GM19238 (cell line): ENCODE measurements around the gene AFAP1.

Experiments used
- DNase-seq: peaks from one replicate; pipeline ENCODE4 v3.0.0; 2011; ENCODE audit warnings: low spot score; ENCODE audit not compliant: insufficient read length

AFAP1 gene

DNA sequence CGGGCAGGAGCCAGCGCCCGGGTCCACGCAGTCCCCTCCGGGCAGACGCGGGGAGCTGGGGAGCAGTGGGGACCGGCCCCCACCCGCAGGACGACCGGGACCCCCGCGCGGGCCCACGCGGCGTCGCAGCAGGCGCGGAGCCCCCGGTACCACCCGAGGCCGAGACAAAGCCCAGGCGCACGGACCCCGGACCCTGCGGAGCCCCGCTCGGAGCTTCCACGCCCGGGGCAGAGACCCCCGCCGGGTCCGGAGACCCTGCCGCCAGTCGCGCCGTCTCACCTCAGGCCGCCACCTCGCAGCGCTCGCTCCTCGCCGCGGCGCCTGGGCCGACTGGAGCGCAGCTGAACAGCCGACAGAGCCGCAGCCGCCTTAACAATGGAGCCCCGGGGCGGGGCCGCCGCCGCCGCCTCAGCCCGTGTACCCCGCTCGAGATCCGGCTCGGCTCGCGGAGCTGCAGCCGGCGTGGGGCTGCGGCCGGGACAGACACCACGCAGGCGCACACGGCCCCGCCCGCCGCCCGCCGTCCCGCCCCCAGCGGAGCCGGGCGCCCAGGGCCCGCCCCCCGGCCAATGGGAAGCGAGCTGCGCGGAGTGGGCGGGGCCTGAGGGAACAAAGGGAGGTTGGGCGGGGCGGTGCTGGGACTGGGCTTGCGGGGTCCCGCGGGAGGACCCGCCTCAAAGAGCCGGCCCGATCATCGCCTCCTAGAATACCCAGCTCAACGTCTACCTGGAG lies at the start of gene AFAP1:
AFAP1 (minus strand) TSS at position 485 of the 732 bp plus-strand sequence. CDS start 67,783 bp downstream, outside the sequence.
- peak; percentile 94 for DNase-seq

GRCh38 chr4:7988437-7988836 lies 48.8 kb upstream of the AFAP1 start:
- no peak for DNase-seq

GRCh38 chr4:7987148-7987989 lies 47.7 kb upstream of the AFAP1 start:
- DNase-seq: peak; percentile 72

DNA sequence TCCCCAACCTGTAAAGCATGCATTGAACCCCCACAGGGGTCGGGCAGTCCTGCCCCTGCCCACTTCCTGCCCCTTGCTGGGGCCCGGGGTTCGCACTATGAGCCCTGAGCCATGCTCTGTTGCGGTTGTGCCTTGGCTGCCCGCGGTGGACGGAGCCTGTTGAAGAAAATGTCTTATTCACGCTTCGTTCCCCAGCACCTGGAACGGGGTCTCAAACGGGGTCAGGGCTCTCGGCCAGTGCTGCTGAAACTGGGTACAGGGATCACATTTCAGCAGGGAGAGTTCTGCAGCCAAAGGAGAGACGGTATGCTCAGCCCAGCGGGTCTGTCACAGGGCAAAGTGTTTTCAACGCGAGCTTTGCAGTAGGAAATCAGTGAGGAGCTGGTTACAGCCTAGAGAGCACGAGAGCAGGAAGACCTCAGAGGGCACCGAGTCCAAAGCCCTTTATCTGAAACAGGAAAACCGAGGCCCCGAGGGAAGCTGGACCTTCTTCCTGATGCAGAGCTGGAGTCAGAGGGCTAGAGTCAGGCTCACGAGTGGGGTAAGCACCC lies 46.3 kb upstream of the AFAP1 start:
- no peak for DNase-seq

- no peak for DNase-seq
Measured at GRCh38 chr4:7985072-7985471, 45.4 kb upstream of the AFAP1 start.

DNA sequence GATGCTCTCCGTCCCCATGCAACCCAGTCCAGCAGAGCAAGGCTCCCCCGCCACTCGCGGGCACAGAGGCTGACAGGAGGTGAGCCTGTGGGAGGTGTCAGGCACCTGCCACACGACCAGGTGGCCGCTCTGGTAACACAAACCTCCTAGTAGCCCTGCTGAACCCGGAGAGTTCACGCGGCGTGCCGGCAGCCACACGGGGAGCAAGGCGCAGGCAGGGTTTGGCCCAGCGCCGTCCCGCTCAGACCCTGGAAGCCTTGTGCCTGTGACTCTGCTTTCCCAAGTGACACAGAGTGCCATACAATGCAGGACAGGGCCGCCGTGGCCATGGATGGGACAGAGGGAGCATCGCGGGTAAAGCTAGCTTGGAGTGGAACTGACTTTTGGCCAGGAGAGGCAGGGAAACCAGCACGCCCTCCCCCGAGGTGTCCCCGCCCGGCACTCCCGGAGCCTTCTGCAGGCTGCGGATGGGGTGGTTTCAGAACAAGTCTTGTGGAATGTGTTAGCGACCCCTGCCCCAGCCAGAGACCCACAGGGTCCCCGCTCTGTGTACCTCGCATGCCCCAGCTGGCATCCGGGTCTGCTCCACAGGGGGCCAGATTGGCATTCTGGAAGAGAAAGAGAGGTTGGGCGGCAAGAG lies 44.7 kb upstream of the AFAP1 start:
- no peak for DNase-seq

- DNase-seq: no peak
Measured at GRCh38 chr4:7983296-7983695, 43.6 kb upstream of the AFAP1 start.

DNA sequence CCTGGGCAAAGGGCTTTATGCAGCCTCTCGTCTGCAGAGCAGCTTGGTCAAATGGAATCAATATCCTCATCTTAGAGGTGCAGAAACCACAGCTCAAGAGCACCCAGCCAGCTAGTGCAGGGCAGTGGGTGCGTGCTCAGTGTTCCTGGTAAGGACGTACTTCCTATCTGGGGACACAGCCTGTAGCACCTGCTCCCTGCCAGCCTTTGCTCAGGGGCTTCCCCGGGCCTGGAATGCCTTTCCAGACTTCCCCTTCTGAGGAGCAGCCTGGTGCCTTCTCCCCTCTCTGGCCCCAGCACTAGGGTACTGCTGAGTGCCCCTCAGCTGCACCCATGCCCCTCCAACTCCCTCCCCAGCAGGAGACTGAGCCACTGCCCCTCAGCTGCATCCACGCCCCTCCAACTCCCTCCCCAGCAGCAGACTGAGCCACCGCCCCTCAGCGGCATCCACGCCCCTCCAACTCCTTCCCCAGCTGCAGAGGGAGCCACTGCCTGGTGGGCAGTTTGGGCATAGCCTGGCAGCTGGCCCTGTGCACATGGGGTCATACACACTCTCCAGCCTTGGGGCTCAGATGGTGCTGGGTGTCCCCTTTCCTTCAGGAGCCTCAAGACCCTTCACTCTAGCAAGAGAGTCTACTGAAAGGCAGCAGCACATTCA lies 42.2 kb upstream of the AFAP1 start:
- no peak for DNase-seq

- DNase-seq: no peak
Measured at GRCh38 chr4:7980036-7980435, 40.4 kb upstream of the AFAP1 start.

DNA sequence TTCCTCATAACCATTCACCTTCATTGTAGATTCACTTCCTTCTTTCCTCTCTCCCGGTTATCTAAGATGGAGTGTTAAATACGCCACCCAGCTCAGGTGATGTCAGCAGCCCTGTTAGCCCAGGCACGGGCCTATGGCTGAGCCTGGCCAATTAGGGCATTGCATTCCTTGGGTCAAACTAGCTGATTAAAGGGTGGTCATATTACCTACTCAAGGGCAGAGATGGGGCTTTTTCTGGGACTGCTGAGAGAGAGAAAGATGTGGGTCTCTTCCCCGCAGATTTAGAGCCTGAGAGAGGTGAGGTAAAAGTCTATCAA lies 39.9 kb upstream of the AFAP1 start:
- DNase-seq: no peak

- no peak for DNase-seq
Measured at GRCh38 chr4:7978907-7979651, 39.4 kb upstream of the AFAP1 start.

GRCh38 chr4:7978489-7978888 lies 38.8 kb upstream of the AFAP1 start:
- no peak for DNase-seq

- DNase-seq: no peak
Measured at GRCh38 chr4:7976634-7977033, 37.0 kb upstream of the AFAP1 start.

DNA sequence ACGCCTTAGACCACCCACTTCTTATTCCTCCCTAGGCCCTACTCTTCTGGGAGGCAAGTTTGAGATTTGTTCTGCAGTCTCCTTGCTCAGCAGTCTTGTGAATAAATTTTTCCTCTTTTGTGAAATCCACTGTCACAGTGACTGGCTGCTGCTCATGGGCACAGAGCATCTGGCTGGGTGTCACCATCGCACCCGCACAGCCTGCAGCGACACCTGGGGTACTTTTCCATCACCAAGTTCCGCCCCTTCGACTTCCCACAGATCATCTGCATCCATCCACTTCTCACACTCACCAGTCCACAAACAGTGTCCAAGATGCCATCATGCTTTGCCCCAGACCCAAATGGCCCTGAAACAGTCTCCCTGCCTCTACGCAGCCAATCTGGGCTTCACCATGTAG lies 36.4 kb upstream of the AFAP1 start:
- DNase-seq: no peak

DNA sequence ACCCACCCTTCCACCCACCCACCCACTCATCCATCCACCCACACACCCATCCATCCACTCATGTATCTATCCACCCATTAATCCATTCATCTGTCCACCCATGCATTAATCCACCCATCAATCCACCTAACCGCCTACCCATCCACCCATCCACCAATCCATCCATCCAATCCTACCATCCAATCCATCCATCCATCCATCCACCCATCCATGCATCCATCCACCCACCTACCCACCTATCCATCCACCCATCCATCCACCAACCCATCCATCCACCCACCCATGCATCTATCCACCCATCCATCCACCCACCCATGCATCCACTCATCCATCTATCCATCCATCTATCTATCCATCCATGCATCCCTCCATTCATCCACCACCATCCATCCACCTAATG lies 34.8 kb upstream of the AFAP1 start:
- DNase-seq: no peak

DNA sequence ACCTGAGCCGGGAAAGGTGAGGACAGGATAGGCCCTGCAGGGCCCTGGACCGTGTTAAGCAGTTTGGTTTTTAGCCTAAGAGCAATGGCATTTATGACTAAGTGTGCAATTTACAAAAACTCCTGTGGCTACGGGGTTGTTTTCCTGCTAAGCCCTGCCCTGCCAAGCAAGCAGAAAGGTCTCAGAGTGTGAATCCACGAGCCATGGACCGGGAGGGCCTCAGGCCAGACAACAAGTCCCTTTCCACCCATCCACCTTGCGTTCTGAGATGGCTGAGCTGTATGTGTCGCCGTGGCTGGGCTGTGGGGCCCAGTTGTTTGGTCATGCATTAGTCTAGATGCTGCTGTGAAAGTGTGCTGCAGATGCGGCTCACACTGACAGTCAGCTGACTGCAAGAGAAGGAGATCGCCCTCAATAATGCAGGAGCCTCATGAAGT lies 33.9 kb upstream of the AFAP1 start:
- DNase-seq: no peak

DNA sequence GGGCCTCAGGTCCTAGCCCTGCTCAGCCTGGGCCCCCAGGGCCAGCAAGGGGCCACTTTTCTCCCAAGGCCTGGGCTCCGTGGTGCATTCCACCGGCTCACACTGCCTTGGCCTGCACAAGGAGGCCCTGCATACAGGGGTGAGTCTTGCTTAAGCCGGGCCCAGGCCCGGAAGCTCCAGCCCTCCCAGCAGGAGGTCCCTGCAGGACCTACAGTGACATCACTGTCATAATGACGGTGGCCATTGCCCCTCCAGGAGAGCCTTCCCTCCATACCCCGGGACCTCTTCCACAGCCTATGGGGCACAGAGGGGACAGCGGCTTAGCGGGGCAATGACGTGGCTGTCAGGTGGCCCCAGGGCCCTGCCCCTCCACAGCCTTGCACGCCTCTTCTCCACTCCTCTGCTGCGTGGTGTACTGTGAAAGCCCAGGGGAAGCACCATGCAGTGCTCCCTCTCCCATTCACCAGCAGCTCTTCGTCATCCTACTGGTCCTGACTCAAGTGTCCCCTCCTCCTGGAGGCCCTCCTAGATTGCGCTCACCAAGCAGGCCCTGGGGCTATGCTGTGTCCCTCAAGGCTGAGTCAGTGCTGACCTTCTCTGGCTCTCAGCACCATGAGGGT lies 32.3 kb upstream of the AFAP1 start:
- no peak for DNase-seq

- DNase-seq: no peak
Measured at GRCh38 chr4:7971159-7971631, 31.5 kb upstream of the AFAP1 start.

DNA sequence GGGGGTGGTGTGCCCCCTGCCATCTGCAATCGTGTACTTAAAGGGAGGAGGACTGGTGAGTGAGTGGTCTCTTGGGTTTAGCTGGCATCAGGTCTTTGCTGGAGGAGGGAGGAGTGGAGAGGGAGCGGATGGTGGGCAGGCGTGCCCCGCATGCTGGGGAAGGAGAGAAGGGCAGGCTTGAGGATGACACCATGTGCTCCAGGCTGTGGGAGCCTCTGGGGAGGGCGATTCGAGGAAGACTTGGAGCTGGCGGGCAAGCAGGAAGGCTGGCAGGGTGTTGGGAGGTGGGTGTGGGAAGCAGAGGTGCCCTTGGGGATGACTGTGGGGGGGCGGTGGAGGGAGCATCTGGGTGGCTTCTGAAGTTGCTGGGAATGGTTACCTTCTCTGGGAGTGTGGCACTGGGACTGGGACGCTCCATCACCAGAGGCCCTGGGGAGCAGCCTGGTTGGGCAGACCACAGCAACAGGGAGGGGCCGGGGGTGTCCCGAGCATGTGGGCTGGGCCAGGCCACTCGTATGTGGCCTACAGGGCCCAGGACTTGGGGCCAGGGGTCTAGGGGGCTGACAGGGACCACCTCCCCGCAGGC lies 30.8 kb upstream of the AFAP1 start:
- DNase-seq: no peak
